GM19372 (cell line): ENCODE data around the gene NCBP3.
"Not testable (repeated sequence)": the region's sequence is repeated elsewhere in the genome, so short reads cannot be mapped to it uniquely, and the experiment has no call there.

Experiments used
- ATAC-seq: cut with Tn5 transposase; IDR thresholded peaks from one replicate; pipeline ENCODE4 v1.9.1; 2021; ENCODE audit warnings: mild to moderate bottlenecking, low read depth, moderate library complexity; ENCODE audit not compliant: unreplicated experiment

Gene NCBP3

DNA sequence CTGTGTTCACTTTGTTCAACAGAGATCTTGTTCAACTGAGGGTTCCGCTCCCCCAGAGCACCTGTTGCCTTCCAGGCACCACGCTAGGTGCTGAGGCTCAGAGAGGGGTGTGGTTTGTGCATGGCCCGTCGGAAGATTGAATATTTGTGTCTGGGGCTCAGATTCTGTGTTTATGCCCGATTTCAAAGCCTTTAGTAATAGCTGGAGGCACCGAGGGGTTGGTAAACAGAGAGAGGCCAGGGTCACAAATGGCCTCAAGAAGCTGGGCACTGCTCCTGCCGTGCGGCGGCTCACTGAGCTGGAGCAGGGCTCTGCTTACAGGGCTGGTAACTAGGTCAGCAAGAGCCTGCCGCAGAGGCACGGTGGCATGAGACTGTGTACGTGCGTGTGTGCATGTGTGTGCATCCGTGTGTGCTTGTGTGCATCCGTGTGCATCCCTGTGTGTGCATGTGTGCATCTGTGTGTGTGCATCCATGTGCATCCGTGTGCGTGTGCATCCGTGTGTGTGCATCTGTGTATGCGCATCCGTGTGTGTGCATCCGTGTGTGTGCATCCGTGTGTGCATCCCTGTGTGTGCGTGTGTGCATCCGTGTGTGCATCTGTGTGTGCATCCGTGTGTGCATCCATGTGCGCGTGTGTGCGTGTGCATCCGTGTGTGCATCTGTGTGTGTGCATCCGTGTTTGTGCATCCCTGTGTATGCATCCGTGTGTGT lies 50.5 kb downstream of the NCBP3 start:
- ATAC-seq = no peak

- ATAC-seq = no peak
These were observed 51.3 kb downstream of the NCBP3 start for GRCh38 chr17:3794557-3795389.

- not testable (repeated sequence) for ATAC-seq
These were observed 51.9 kb downstream of the NCBP3 start for GRCh38 chr17:3794152-3794551.

- not testable (repeated sequence) for ATAC-seq
These were observed 52.8 kb downstream of the NCBP3 start for GRCh38 chr17:3793258-3793657.

DNA sequence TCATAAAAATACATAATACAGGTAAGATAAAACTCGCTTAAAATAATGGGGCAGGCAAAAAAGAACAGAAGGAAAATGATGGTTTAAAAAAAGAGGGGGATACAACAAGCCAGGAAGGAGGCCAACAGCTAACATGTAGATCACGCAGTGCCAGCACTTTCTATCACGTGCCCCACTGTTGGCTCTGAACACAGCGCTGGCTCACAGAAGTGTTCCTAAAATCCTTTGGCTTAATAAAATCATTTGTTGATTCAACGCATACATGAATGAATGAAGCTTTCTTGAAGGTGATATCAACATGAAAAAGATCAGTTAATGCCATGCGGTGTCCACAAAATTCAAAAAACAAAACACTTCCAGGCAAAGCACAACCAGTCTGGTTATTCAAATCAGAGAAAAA lies 53.6 kb downstream of the NCBP3 start:
- no peak for ATAC-seq

- no peak for ATAC-seq
These were observed 57.8 kb downstream of the NCBP3 start for GRCh38 chr17:3788200-3788599.

- not testable (repeated sequence) for ATAC-seq
These were observed 60.7 kb downstream of the NCBP3 start for GRCh38 chr17:3785323-3785722.

GRCh38 chr17:3782751-3783150 lies 63.3 kb downstream of the NCBP3 start:
- ATAC-seq = no peak

GRCh38 chr17:3780986-3781385 lies 65.1 kb downstream of the NCBP3 start:
- ATAC-seq = no peak

GRCh38 chr17:3777366-3778120 lies 68.5 kb downstream of the NCBP3 start:
- no peak for ATAC-seq

DNA sequence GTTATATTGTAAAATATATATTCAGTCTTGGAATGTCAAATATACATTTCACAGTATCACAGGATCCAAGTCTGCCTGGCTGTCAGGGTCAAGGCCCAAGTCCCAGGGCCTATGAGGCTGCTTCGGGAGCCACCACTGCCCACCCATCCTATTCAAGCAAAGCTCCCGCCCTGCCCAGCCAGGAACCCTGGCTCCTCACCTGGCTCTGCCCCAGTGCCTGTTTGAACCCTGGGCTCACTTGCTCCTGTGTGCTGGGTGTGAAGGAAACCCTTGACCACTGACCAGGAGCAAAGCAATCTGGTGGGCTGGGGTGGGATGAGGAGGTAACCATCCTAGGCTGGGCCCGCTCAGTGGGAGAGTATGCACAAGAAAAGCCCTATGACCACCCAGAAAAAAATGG lies 72.1 kb downstream of the NCBP3 start:
- no peak for ATAC-seq

- no peak for ATAC-seq
These were observed 72.5 kb downstream of the NCBP3 start for GRCh38 chr17:3773511-3773910.

- no peak for ATAC-seq
These were observed 73.3 kb downstream of the NCBP3 start for GRCh38 chr17:3772764-3773163.

DNA sequence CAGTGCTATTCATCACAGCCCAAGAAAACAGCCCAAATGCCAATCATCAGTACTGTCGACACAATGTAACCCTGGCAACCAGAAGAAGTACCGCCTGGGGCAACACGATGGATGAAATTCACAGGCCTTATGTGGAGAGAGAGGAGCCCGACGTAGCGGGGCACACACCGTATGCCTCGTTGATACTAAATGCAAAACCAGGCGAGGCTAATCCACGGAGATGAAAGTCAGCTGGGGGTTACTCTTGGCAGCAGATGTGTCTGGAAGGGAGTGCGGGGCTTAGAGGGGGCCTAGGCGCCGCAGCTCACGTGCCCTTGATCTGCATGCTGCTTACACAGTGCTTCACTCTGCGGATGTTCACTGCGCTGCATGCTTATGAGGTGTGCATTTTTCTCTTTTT lies 74.9 kb downstream of the NCBP3 start:
- no peak for ATAC-seq

GRCh38 chr17:3770466-3770865 lies 75.6 kb downstream of the NCBP3 start:
- no peak for ATAC-seq

- no peak for ATAC-seq
These were observed 77.3 kb downstream of the NCBP3 start for GRCh38 chr17:3768769-3769168.

DNA sequence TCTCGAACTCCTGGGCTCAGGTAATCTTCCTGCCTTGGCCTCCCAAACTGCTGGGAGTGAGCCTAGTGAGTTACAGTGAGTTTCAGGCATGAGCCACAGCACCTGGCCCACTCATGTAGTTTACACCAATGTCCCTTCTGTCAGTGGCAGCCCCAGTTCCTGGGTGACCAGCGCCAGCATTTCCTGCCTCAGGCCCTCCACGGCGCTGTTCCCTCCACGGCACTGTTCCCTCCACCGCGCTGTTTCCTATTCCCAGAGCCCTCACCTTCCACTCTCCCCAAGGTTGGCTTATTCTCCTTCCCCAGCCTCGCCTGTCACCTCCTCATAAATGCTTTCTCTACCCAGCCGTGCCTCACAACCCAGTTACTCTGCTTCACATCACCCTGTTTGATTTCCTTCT lies 77.7 kb downstream of the NCBP3 start:
- no peak for ATAC-seq

DNA sequence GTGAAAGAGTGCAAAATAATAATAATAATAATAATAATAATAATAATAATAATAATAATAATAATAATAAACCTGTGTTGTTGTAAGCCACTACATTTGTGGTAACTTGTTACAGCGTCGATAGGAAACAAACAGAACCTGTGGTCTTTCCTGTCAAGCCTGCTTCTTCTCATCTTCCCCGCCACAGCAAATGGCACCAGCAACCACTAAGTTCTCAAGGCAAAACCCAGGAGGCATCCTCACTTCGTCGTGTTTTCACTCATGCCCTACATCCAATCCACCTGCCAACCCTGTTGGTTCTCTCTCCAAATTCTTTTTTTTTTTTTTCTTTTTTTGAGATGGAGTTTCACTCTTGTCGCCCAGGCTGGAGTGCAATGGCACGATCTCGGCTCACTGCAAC lies 79.3 kb downstream of the NCBP3 start:
- ATAC-seq = no peak

DNA sequence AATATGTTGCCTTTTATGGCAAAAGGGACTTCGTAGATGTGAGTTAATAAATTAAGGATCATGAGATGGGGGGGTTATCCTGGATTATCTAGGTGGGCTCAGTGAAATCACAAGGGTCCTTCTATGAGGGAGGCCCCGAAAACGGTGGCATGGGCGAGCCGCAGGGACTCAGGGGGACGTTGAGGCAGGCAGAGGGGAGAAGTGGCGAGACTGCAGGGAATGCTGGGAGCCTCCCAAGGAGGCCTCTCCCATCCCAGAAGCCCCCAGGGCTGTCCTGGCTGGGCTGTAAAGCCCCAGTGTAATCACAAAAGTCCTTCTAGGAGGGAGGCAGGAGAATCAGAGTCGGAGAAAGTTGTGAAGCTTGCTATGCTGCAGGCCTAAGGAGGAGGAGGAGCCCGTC lies 80.1 kb downstream of the NCBP3 start:
- no peak for ATAC-seq

- no peak for ATAC-seq
These were observed 82.3 kb downstream of the NCBP3 start for GRCh38 chr17:3763777-3764170.
